IPS DF 6.9 (cell line): ENCODE measurements around the gene VIT.

ENCODE experiments used
- DNase-seq: peaks from one replicate; pipeline ENCODE4 v3.0.0-alpha.2; 2013; ENCODE audit warnings: low read depth, low spot score
- H3K27ac ChIP-seq: one replicate; pipeline ENCODE4 v1.5.1; 2013; ENCODE audit warnings: low read length, control low read depth
- H3K27me3 ChIP-seq: 2 replicates; pipeline ENCODE4 v1.6.1; 2013; ENCODE audit warnings: mild to moderate bottlenecking, low read length; ENCODE audit not compliant: control insufficient read depth, insufficient read depth
- H3K36me3 ChIP-seq: 2 replicates; pipeline ENCODE4 v1.6.1; 2013; ENCODE audit warnings: low read length; ENCODE audit not compliant: control insufficient read depth, insufficient read depth
- H3K4me1 ChIP-seq: 2 replicates; pipeline ENCODE4 v1.6.1; 2013; ENCODE audit warnings: low read length; ENCODE audit not compliant: control insufficient read depth, insufficient read depth
- H3K4me3 ChIP-seq: 2 replicates; pipeline ENCODE4 v1.5.1; 2013; ENCODE audit warnings: mild to moderate bottlenecking, low read length
- H3K9me3 ChIP-seq: 2 replicates; pipeline ENCODE4 v1.6.1; 2013; ENCODE audit warnings: low read length, inconsistent platforms; ENCODE audit not compliant: control insufficient read depth, insufficient read depth
- WGBS: extraction: QIAGEN DNeasy Blood & Tissue Kit; methylation state at CpG from one replicate; pipeline ENCODE4 v1.1.7; 2013; ENCODE audit warnings: mixed read lengths, missing lambda C conversion rate; ENCODE audit not compliant: insufficient read length, insufficient coverage; 5-methylcytosine and 5-hydroxymethylcytosine counted together

Gene VIT

GRCh38 chr2:36801088-36801487 is 104.6 kb downstream of the VIT start:
- Histone ChIP-seq H3K27me3 (no peaks in the 10 kb centered on the region), H3K4me3 (no peak overlapping the region), H3K9me3 (no peaks in the 10 kb centered on the region), H3K4me1 (0 out of 2 replicates have a peak, but pooled peaks cover 1% of the 10 kb centered on the region), H3K27ac (no peak overlapping the region), H3K36me3 (no peaks in the 10 kb centered on the region)
- no peak for DNase-seq
- no CpG with 5 or more reads among the region's 6 CpGs for WGBS

- Histone ChIP-seq H3K9me3 (no peaks in the 10 kb centered on the region), H3K27me3 (no peaks in the 10 kb centered on the region), H3K4me3 (no peak overlapping the region), H3K4me1 (no peaks in the 10 kb centered on the region), H3K27ac (no peak overlapping the region), H3K36me3 (no peaks in the 10 kb centered on the region)
- DNase-seq = no peak
- no CpG with 5 or more reads among the region's 3 CpGs for WGBS
Measured at GRCh38 chr2:36802952-36803351, 106.4 kb downstream of the VIT start.

GRCh38 chr2:36805635-36806224 is 109.2 kb downstream of the VIT start:
- Histone ChIP-seq H3K4me1 (no peaks in the 10 kb centered on the region), H3K27me3 (no peaks in the 10 kb centered on the region), H3K9me3 (no peaks in the 10 kb centered on the region), H3K36me3 (no peaks in the 10 kb centered on the region; the same call in 1 of the 2 replicates), H3K27ac (no peak overlapping the region), H3K4me3 (no peak overlapping the region)
- WGBS = 100% methylated on average over 3 of the region's 11 CpGs
- no peak for DNase-seq

- no CpG with 5 or more reads among the region's 5 CpGs for WGBS
- Histone ChIP-seq H3K4me1 (no peaks in the 10 kb centered on the region), H3K27ac (no peak overlapping the region), H3K36me3 (no peaks in the 10 kb centered on the region; the same call in 1 of the 2 replicates), H3K9me3 (no peaks in the 10 kb centered on the region), H3K4me3 (no peak overlapping the region), H3K27me3 (no peaks in the 10 kb centered on the region)
- DNase-seq = no peak
Measured at GRCh38 chr2:36807223-36807886, 110.8 kb downstream of the VIT start.

- Histone ChIP-seq H3K4me3 (no peak overlapping the region), H3K9me3 (no peaks in the 10 kb centered on the region)
Measured at GRCh38 chr2:36808386-36809068, 112.0 kb downstream of the VIT start.

GRCh38 chr2:36809069-36809445 is 112.5 kb downstream of the VIT start:
- H3K27ac ChIP-seq = no peak overlapping the region
- H3K27me3 ChIP-seq = no peaks in the 10 kb centered on the region
- H3K4me1 ChIP-seq = no peaks in the 10 kb centered on the region
- H3K9me3 ChIP-seq = no peaks in the 10 kb centered on the region
- no peak for DNase-seq
- no CpG with 5 or more reads among the region's 3 CpGs for WGBS
- no peak overlapping the region for H3K4me3 ChIP-seq
- no peaks in the 10 kb centered on the region; the same call in 1 of the 2 replicates for H3K36me3 ChIP-seq

More at GRCh38 chr2:36808386-36809068, 112.0 kb downstream of the VIT start:
- Histone ChIP-seq H3K27me3 (no peaks in the 10 kb centered on the region), H3K36me3 (no peaks in the 10 kb centered on the region; the same call in 1 of the 2 replicates), H3K4me1 (no peaks in the 10 kb centered on the region), H3K27ac (no peak overlapping the region)
- no CpG with 5 or more reads among the region's 35 CpGs for WGBS
- no peak for DNase-seq

- Histone ChIP-seq H3K36me3 (no peaks in the 10 kb centered on the region; the same call in 1 of the 2 replicates), H3K4me3 (no peak overlapping the region), H3K4me1 (no peaks in the 10 kb centered on the region), H3K27ac (no peak overlapping the region), H3K27me3 (no peaks in the 10 kb centered on the region), H3K9me3 (no peaks in the 10 kb centered on the region)
- no peak for DNase-seq
- WGBS = no CpG with 5 or more reads among the region's 5 CpGs
Measured at GRCh38 chr2:36811071-36811470, 114.6 kb downstream of the VIT start.

GRCh38 chr2:36812196-36812595 is 115.7 kb downstream of the VIT start:
- Histone ChIP-seq H3K36me3 (no peaks in the 10 kb centered on the region; the same call in 1 of the 2 replicates), H3K4me3 (no peak overlapping the region), H3K27me3 (no peaks in the 10 kb centered on the region), H3K27ac (no peak overlapping the region), H3K4me1 (no peaks in the 10 kb centered on the region), H3K9me3 (no peaks in the 10 kb centered on the region)
- WGBS = no CpG with 5 or more reads among the region's 6 CpGs
- DNase-seq = peak; percentile 33

- Histone ChIP-seq H3K4me3 (no peak overlapping the region), H3K9me3 (no peaks in the 10 kb centered on the region), H3K4me1 (no peaks in the 10 kb centered on the region), H3K27ac (no peak overlapping the region), H3K36me3 (no peaks in the 10 kb centered on the region), H3K27me3 (no peaks in the 10 kb centered on the region)
- DNase-seq = no peak
- WGBS = no CpG with 5 or more reads among the region's 2 CpGs
Measured at GRCh38 chr2:36818542-36818941, 122.0 kb downstream of the VIT start.

- H3K27ac ChIP-seq = no peak overlapping the region
- DNase-seq = no peak
Measured at GRCh38 chr2:36819095-36819711, 122.7 kb downstream of the VIT start.

More at GRCh38 chr2:36819095-36819711, 122.7 kb downstream of the VIT start:
- Histone ChIP-seq H3K36me3 (no peaks in the 10 kb centered on the region), H3K4me3 (no peak overlapping the region), H3K4me1 (peaks cover 2% of the 10 kb centered on the region), H3K9me3 (no peaks in the 10 kb centered on the region), H3K27me3 (no peaks in the 10 kb centered on the region)
- no CpG with 5 or more reads among the region's 4 CpGs for WGBS
